Measurements from ENCODE around the gene DNAJB2.
"Not testable (repeated sequence)": the region's sequence is repeated elsewhere in the genome, so short reads cannot be mapped to it uniquely, and the experiment has no call there.

DNA sequence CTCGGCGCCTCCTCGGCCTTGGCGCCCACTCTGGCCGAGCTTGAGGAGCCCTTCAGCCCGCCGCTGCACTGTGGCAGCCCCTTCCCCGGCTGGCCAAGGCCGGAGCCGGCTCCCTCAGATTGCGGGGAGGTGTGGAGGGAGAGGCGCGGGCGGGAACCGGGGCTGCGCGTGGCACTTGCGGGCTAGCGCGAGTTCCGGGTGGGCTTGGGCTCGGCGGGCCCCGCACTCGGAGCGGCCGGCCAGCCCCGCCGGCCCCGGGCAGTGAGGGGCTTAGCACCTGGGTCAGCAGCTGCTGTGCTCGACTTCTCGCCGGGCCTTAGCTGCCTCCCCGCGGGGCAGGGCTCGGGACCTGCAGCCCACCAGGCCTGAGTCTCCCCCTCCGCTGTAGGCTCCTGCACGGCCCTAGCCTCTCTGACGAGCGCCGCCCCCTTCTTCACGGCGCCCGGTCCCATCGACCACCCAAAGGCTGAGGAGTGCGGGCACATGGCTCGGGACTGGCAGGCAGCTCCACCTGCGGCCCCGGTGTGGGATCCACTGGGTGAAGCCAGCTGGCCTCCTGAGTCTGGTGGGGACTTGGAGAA lies 33.6 kb downstream of the DNAJB2 start:
- TF ChIP-seq POLR2AphosphoS5 (IDR thresholded peaks at IDR 0.05; ENCODE audit: low read depth, low read length); RCOR1 (IDR thresholded peaks at IDR 0.05; ENCODE audit: low read length); GABPA (IDR thresholded peaks at IDR 0.05; ENCODE audit: low read depth); NFIC (IDR thresholded peaks at IDR 0.05; ENCODE audit: borderline replicate concordance); NRF1 (IDR thresholded peaks at IDR 0.05; ENCODE audit: low read depth, low read length); SMC3 (IDR thresholded peaks at IDR 0.05; ENCODE audit: low read depth, low read length); FOXJ3 (CRISPR knock-in tag; IDR thresholded peaks at IDR 0.05); USF1 (IDR thresholded peaks at IDR 0.05; ENCODE audit: borderline replicate concordance, low read depth); TCF12 (IDR thresholded peaks at IDR 0.05): not testable (repeated sequence)
- TF ChIP-seq, protein P1, sequence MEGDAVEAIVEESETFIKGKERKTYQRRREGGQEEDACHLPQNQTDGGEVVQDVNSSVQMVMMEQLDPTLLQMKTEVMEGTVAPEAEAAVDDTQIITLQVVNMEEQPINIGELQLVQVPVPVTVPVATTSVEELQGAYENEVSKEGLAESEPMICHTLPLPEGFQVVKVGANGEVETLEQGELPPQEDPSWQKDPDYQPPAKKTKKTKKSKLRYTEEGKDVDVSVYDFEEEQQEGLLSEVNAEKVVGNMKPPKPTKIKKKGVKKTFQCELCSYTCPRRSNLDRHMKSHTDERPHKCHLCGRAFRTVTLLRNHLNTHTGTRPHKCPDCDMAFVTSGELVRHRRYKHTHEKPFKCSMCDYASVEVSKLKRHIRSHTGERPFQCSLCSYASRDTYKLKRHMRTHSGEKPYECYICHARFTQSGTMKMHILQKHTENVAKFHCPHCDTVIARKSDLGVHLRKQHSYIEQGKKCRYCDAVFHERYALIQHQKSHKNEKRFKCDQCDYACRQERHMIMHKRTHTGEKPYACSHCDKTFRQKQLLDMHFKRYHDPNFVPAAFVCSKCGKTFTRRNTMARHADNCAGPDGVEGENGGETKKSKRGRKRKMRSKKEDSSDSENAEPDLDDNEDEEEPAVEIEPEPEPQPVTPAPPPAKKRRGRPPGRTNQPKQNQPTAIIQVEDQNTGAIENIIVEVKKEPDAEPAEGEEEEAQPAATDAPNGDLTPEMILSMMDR (IDR thresholded peaks at IDR 0.05), result not testable (repeated sequence)
- TF ChIP-seq, protein P2, sequence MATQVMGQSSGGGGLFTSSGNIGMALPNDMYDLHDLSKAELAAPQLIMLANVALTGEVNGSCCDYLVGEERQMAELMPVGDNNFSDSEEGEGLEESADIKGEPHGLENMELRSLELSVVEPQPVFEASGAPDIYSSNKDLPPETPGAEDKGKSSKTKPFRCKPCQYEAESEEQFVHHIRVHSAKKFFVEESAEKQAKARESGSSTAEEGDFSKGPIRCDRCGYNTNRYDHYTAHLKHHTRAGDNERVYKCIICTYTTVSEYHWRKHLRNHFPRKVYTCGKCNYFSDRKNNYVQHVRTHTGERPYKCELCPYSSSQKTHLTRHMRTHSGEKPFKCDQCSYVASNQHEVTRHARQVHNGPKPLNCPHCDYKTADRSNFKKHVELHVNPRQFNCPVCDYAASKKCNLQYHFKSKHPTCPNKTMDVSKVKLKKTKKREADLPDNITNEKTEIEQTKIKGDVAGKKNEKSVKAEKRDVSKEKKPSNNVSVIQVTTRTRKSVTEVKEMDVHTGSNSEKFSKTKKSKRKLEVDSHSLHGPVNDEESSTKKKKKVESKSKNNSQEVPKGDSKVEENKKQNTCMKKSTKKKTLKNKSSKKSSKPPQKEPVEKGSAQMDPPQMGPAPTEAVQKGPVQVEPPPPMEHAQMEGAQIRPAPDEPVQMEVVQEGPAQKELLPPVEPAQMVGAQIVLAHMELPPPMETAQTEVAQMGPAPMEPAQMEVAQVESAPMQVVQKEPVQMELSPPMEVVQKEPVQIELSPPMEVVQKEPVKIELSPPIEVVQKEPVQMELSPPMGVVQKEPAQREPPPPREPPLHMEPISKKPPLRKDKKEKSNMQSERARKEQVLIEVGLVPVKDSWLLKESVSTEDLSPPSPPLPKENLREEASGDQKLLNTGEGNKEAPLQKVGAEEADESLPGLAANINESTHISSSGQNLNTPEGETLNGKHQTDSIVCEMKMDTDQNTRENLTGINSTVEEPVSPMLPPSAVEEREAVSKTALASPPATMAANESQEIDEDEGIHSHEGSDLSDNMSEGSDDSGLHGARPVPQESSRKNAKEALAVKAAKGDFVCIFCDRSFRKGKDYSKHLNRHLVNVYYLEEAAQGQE (IDR thresholded peaks at IDR 0.05; ENCODE audit: low read depth, low read length), result not testable (repeated sequence)
